ENCODE data around the gene SSR2. TPM values are rescaled to one million over a fixed set of nuclear protein-coding genes. Genes with fewer than 3 reads are reported as not detected.

Gene SSR2
- polyA plus RNA-seq, 5 donors, result 493 to 557 (median 530) TPM

DNA sequence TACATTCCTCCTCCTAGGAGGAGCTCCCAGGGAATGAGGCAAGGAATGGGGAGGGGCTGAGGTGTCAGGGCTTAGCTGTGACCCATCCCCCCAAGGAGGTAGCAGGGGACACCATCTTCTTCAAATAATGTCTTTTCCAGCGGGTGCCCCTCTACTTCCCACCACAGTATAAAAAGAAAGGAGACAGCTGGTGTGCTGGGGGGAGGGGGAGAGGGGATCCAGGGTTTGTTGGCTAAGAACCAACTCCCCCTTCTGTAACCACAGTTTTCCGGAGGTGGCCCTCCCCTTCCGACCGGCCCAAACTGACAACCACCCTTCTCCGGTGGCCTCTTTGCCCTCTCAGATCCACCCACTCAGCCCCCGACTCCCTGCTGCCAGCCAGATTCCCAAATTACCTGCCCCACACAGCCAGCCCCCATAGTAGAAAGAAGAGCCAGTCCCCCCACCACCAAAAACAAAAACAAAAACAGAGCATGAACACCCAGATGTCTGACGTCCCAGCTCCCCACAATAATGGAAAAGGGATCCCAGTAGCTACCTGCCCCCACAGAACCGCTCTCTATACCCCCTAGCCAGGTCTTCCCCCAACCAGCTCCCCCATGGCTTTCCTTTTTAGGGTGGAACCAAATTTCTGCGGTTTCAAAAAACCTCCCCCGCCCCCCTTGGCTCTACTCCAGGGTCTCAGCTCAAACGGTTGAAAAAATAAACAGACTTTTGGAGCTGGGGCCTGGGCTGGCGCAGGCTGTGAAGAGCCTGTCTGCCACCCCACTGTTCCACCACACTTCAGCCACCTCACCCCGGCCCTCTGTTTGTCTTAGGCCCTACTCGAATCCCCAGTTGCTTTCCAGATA, 44.5 kb downstream of the SSR2 start:
- DNase-seq, result peak; percentile 86

DNA sequence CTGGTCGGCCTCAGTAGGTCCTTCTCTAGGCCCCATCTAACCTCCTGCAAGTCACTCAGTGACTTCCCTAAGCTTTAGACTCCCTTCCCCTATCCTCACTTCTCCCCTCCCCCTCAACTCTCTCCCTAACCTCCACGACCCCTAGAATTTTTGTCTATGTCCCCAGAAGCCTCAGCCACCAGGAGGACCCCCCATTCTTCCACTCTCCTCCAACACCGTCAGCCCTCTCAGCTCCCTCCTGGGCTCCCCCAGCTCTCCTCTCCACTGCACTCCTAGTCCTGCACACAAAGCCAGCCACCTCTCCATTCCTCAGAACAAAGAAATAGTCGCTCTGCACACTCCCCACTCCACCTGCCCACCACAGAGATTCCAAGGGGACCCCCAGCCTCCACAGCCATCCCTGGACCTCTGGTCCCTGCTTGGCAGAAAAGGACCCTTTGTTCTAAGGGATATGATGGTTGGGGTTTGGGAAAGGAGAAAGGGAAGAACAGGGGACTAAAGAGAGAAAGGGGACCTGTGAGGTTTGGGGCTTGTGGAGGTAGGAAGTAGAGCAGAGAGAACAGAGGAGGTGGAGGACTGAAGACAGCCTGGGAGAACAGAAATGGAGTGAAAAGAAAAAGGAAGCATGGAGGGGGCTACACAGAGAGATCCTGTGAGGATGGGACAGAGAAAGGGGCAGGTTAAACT, 45.2 kb downstream of the SSR2 start:
- no peak for DNase-seq

DNA sequence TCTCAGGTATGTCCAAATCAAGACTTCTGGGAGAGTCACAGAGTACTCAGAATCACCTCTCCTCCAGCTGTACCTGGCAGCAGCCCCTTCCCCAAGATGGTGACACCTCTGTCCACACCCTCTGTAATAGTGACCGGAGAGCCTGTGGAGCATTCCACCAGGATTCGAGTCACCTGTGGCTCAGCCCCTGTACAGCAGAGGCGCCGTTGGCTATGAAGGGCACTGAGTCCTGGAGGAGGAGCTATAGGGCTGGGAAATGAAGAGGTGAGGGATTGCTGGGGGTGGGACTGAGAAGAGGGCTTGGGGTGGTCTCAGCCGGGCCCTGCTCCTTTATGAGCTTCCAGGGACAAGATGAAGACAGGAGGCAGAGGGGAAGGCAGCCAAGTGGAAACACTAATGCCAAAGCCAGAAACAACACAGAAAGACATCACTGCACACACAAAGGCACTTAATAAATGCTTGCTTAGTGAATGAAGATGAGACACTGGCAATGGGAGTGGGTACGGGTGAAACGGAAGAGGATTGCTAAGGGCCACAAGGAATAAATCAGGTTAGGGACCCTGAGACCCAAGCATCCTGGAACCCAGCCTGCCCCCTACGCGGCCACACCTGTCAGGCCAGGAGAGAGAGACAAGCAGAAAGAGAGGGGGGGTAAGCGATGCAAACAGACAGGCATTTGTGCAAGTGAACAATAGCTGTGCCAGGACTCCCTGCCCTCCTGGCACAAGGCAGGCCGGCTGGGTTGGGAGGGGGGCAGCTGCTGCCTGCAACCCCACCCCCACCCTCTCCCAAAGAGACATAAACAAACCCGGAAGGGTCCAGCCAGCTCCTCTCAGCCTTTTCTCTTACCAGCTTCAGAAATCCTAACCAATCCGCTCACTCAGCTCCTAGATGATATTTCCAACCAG, 46.3 kb downstream of the SSR2 start:
- no peak for DNase-seq

DNA sequence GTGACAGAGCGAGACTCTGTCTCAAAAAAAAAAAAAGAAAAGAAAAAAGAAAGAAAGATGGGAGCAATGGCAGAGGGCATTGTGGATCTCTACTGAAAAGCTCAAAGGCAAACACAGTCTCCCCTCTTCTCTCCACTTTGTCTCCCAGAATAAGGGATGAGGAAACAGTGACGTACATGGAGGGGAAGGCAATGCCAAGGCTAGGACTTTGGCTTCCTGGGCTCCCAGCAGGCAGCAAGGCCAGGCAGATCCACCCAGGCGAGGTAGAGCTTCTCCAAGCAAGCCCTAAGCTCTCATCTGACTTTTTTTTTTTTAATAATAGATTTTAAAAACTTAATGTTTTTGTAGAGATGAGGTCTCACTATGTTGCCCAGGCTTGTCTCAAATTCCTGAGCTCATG, 47.0 kb downstream of the SSR2 start:
- DNase-seq, result no peak

DNA sequence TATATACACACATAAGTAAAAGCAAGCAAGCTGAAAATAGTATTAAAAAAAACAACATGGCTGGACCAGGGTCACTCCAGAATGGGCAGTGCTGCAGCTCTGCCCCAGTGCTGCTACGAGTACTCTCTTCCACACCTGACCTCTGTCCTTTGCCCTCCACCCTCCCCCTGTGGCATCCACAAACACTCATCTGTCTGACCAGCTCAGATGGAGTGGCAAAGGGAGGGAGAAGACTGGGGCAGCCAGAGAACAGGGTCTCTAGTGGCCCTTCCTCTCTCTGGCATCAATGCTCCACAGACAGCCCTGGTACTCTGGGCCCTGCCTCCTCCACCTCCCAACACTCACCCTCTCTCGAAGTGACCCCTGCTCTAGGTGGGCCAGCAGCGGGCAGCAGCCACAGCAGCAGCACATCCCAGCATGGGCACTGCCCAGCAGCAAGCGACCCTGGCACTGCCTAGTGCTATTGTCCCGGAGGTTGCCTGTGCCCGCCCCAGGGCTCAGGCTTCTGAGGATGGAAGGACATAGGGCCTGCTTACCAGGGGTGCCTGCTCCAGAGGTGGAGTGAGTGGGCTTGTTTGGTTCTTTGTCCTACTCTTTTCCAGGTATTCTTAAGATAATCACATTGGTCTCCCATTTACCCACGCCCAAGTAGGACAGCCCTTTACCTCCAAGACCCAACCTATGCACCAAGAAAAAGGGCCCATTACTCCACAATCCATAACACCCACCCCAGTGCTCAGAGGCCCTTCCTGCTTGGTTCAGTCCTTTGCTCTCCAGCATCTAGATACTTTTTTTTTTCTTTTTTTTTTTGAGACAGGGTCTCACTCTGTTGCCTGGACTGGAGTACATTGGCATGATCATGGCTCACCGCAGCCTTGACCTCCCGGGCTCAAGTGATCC, 48.6 kb downstream of the SSR2 start:
- no peak for DNase-seq

DNA sequence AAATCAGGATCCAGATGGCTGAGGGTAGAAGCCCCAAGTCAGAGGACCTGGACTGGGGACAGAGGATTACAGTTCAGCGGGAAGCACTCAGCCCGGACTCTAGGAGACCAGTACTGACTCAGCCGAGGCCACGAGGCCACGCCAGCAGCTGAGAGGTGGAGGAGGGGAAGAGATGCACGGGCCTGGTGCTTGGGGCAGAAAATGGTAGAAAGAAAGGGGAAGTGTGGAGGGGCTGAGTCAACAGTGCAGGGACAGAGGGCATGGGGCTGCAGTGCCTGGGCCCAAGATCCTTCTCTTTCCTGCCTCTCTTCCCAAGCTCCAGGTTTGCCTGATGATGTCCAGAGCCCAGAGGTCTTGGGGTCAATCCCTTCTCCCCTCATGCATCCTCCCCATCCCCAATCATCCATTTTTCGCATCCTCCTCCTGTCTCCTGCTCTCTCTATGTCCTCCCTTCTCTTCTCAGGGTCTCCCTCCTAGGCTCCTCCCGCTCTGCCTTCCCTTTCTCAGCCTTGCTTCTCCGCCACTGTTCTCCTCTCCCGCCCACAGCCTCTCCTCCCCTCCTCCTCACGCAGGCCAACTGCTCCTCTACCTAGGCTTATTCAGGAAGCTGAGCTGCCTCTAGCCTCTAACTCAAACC, 50.1 kb downstream of the SSR2 start:
- DNase-seq, result no peak

DNA sequence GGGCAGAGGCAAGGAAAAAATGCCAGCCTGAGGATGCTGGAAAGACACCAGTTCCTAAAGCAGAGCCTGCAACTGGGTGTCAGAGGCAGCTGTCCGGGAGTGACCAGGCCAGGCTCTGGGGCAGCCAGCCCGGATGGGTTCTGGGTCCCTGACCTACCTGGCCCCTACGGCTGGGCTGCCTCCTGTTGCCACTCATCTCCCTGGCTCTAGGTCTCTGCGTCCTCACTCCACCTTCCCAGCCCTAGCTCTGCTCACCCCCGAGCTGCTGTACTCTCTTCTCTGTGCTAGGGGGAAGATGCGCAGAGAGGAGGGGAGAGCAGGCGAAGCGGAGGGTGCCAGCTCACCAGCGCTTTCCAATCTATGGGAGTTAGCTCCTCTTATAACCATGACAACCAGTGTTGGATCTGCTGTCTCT, 51.4 kb downstream of the SSR2 start:
- DNase-seq, result no peak

DNA sequence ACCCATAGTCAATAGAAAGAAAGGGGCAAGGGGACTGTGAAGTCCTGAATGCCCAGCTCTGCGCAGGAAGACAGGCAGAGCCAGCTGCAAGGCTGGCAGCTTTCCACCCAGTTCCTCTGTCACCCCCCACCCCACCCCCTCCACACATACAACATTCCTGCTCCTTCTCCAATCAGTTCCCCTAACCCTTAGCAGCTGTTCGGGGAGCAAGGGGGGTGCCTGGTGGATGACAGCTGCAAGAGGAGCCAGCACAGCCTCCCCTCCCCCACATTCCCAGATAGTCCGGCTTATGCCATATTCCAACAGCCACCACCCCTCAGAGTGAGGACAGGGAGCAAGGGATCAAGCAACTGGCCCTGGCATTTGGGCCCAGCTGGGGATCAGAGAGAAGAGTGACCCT, 52.1 kb downstream of the SSR2 start:
- DNase-seq, result peak; percentile 80

DNA sequence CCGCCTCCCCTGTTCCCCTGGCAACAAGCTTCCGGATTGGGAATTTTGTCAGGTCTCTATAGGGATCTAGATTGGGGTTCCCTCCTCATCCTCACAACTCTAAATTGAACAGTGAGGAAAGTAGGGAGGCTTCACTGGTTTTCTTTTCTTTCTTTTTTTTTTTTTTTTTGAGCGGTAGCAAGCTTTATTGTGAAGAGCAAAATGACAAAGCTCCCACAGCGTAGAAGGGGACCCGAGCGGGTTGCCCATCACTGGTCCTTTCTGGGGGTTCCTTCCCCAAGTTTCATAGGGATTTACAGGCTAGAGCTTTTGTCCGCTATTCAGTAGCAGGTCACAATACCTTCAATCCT, 52.7 kb downstream of the SSR2 start:
- no peak for DNase-seq

DNA sequence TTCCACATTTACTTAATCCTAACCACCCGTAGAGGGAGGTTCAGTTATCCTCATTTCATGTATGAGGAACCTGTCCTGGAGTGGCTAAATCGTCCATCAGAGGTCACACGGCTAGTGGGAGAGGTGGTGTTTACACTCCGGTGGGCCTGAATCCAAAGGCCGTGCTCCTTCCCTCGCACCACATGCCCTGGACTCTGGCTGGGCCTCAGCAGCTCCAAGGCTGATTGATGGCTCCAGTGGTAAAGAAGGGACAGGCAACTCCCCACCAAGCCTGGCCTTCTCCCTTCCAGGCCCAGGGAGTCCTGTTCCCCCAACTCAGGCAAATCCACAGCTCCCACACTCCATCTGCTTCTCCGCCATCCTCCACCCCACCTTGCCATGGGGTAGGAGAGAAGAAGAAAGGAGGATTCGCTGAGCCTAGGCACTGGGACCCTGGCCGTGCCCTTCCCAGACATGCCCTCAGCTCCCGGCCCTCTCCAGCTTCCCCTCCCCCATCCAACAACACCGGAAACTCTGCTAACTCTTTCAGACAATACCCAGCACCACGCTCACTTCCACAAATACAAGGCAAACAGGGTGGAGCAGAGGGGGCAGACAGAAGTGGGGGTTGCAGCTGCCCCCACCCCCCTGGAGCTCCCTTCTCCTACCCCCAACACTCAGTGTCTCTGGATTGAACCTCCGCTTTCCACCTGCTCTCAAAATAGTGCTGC, 53.3 kb downstream of the SSR2 start:
- no peak for DNase-seq

DNA sequence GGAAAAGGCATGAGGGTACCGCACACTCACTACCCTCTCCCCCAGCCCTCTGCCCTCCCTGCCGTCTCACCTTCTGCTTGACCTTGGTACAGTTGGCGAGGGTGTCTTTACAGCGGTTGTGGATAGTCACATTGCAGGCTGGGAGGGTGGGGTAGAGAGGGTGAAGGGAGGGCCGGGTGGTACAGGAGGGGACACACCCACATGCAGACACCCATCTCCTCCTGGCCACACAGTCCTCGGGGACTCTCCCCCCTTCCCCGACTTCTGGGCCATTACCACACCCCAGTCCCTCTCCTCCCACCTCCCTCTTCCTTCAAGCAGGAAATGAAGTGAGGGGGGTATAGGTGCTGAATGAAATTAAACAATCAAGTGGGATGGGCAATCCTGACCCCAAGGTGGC, 54.0 kb downstream of the SSR2 start:
- no peak for DNase-seq

DNA sequence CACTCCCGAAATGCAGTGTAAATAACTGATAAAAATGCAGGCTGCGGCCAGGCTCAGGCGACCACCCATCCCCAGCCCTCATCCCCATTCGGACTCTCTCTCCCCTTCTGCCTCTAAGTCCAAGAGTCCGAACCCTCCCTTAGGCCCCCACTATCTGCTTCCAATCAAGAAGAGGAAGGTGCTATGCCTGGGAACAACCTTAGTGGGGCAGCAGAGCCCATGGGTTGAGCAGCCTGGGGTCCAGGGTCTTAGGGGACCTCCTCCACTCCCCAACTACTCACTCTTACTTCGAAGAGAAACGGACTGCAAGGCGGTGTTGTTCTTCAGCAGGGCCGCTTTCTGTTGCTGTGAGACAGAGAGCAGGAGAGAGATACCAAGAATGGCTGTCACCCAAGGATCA, 54.6 kb downstream of the SSR2 start:
- DNase-seq, result no peak

DNA sequence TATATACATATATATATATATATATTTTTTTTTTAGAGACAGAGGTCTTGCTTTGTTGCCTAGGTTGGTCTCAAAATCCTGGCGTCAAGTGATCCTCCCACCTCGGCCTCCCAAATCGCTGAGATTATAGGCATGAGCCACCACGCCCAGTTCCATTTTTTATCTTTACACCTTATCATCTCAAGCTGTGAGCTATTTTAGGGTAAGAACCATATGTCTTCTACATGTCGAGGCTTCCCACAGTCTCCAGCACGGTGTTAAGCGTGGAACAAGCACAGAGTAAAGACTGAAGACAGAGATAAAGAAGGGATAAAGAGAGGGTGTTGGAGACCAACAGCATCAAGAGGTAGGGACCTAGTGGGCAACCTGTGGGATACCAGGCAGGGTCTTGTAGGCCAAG, 56.6 kb downstream of the SSR2 start:
- DNase-seq, result no peak

DNA sequence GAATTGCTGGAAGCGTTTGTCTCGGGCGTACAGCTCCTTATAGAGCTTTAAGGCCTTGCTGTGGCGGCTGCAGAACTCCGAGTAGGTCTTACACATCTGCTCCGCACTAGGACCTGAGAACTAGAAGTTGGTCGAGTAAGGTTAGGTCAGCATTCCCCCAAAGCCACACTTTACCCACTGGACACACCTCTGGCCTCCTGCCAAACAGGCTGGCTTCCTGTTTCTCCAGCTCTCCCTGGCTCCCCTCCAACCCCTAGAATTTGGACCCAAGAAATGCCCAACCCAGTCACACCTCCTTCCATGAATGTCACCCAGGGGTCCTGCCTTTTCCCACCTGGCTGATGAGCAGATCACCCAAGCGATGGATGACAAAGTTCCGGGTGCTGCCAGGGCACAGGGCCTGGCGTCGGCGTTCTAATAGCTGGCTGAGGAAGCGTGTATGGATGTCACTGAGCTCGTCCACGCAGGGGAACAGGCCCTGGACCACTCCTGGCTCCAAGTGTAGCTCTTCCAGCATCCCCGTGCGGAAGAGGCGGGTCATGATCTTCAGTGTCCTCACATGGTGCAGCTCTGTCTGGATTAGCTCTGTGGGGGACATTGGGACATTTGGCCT, 58.0 kb downstream of the SSR2 start:
- DNase-seq, result no peak

DNA sequence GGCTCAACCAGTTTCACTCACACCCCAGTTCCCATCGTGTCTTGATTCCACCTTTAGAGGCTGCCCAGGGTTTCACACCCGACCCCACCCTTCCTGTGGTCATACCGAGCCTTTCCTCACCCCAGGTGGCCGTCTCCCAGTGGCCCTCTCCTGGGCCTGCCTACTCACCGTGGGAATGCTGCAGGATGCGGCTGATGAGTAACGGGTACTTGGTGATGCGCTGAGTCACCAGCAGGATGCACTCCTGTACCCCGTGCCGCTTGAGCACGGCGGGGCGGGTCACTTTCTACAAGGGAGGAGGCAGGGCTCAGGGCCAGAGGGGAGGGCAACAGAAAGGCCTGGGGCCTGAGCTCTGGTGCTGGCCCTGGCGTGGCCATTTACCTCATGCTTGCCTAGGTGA, 58.8 kb downstream of the SSR2 start:
- no peak for DNase-seq

DNA sequence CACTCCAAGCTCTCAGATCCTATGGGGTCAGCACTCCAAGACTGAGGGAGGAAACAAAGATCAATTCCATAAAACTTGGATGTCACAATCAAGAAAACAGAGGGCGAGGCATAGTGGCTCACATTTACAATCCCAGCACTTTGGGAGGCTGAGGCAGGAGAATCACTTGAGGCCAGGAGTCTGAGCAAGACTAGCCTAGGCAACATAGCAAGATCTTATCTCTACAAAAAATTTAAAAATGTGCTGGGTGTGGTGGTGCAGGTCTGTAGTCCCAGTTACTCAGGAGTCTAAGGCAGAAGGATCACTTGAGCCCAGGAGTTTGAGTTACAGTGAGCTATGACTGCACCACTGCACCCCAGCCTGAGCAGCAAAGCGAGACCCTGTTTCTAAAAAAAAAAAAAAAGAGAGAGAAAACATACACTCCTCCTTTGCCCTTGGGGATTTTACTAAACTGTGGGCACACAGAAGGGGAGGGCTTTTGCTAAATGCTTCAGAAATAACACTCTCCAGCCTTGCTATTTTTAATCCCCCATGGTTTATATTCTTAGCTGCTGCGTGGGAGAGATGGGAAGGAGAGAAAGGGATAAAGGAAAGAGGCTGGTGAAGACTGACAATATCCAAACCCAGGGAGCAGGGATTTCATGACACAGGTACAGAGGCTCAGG, 60.5 kb downstream of the SSR2 start:
- no peak for DNase-seq

All from right lung (tissue), 5 donors.